A549 (cell line): ENCODE measurements around the gene RAPGEF2. TPM values are rescaled to one million over a fixed set of nuclear protein-coding genes. Genes with fewer than 3 reads are reported as not detected.
A peak's percentile ranks its signal among the peaks of the same experiment; 100 is the strongest.

Experiments used
- ATAC-seq, 2 experiments: fragments of 200-7000 bp in 1 of 2; fragments of >200 bp in 1 of 2; cut with Nextera tagmentation in 1 of 2; cut with Tn5 transposase in 1 of 2; 3 replicates each; pipeline versions ENCODE4 v1.8.0 to v1.9.1; 2018 to 2020; ENCODE audit warnings: mild to moderate bottlenecking in 1 of 2, moderate library complexity in 1 of 2
- CTCF ChIA-PET: fragments of 300-600 bp; sonication (Branson Sonifier 250); formaldehyde crosslinking; extraction: SDS; loops from one replicate; lab custom pipeline; 2021; ENCODE audit warnings: antibody characterized with exemption, inconsistent platforms; lab: Yijun Ruan, JAX
- POLR2A ChIA-PET: fragments of 350-600 bp; formaldehyde crosslinking; extraction: SDS; loops from one replicate; lab custom pipeline; 2021; ENCODE audit warnings: antibody characterized with exemption, inconsistent platforms; lab: Yijun Ruan, JAX
- DNase-seq, 2 experiments: peaks; one replicate each; pipeline versions ENCODE4 v3.0.0 to v3.0.0-alpha.2; 2011 to 2016; ENCODE audit warnings: low read depth in 1 of 2, low spot score in 1 of 2
- FAIRE-seq: peaks from 2 replicates; lab custom pipeline; 2011; peaks lifted over from hg19 to GRCh38; lab: Jason Lieb, UNC
- H3K27ac ChIP-seq, 2 experiments: fragments of >200 bp; sonication (Bioruptor Twin); formaldehyde crosslinking; 3 replicates each; pipeline ENCODE4 v1.5.1; 2016 to 2017
- H3K4me1 ChIP-seq: fragments of >200 bp; sonication (Bioruptor Twin); formaldehyde crosslinking; 3 replicates; pipeline ENCODE4 v1.6.1; 2016
- H3K4me2 ChIP-seq: fragments of >200 bp; sonication (Bioruptor Twin); formaldehyde crosslinking; 3 replicates; pipeline ENCODE4 v1.6.1; 2016
- H3K4me3 ChIP-seq: fragments of >200 bp; sonication (Bioruptor Twin); formaldehyde crosslinking; 3 replicates; pipeline ENCODE4 v1.5.1; 2016
- H3K9me3 ChIP-seq: fragments of >200 bp; sonication (Bioruptor Twin); formaldehyde crosslinking; 3 replicates; pipeline ENCODE4 v1.6.1; 2016
- BHLHE40 ChIP-seq: IDR thresholded peaks from 2 replicates; pipeline ENCODE4 v1.6.1; 2012; ENCODE audit warnings: low read depth, low read length, inconsistent platforms
- CBX2 ChIP-seq: fragments of 200-600 bp; sonication (generic); IDR thresholded peaks from 2 replicates; pipeline ENCODE4 v1.6.1; 2016; ENCODE audit warnings: low read depth, mild to moderate bottlenecking, borderline replicate concordance
- CBX8 ChIP-seq: fragments of 200-600 bp; sonication (generic); IDR thresholded peaks from 2 replicates; pipeline ENCODE4 v1.6.1; 2016
- EHMT2 ChIP-seq: fragments of 200-600 bp; sonication (generic); IDR thresholded peaks from 2 replicates; pipeline ENCODE4 v1.6.1; 2016; ENCODE audit warnings: antibody characterized with exemption, low read depth, mild to moderate bottlenecking, moderate library complexity
- EP300 ChIP-seq, 2 experiments: fragments of >200 bp; sonication (Bioruptor Twin); formaldehyde crosslinking; IDR thresholded peaks; 2 replicates in 1 of 2; 3 replicates in 1 of 2; pipeline ENCODE4 v1.6.1; 2016 to 2017
- FOSL2 ChIP-seq, 2 experiments: fragments of 450-650 bp in 1 of 2; fragments of >200 bp in 1 of 2; sonication (Bioruptor Twin) in 1 of 2; formaldehyde crosslinking; IDR thresholded peaks; 2 replicates each; pipeline versions ENCODE4 v1.5.0 to v1.6.1; 2016 to 2020; ENCODE audit warnings: mild to moderate bottlenecking in 1 of 2, moderate library complexity in 1 of 2
- FOXS1 ChIP-seq: fragments of 250-450 bp; sonication (Bioruptor Pico); IDR thresholded peaks from 2 replicates; pipeline ENCODE4 v1.5.0; 2020; ENCODE audit warnings: mild to moderate bottlenecking, moderate library complexity
- GATA3 ChIP-seq: IDR thresholded peaks from 2 replicates; pipeline ENCODE4 v1.6.1; 2012; ENCODE audit warnings: borderline replicate concordance
- HOXB5 ChIP-seq: fragments of 250-450 bp; sonication (Bioruptor Pico); IDR thresholded peaks from 2 replicates; pipeline ENCODE4 v1.5.0; 2020; ENCODE audit warnings: mild to moderate bottlenecking, moderate library complexity
- JUN ChIP-seq, 2 experiments: fragments of >200 bp; sonication (Bioruptor Twin); formaldehyde crosslinking; IDR thresholded peaks; 2 replicates in 1 of 2; 3 replicates in 1 of 2; pipeline ENCODE4 v1.6.1; 2016 to 2017
- JUNB ChIP-seq: fragments of >200 bp; sonication (Bioruptor Twin); formaldehyde crosslinking; IDR thresholded peaks from 2 replicates; pipeline ENCODE4 v1.6.1; 2016
- MAFK ChIP-seq: fragments of 450-650 bp; IDR thresholded peaks from 2 replicates; pipeline ENCODE4 v1.6.1; 2014; ENCODE audit not compliant: partially characterized antibody
- NR3C1 ChIP-seq: fragments of >200 bp; sonication (Bioruptor Twin); formaldehyde crosslinking; IDR thresholded peaks from 3 replicates; pipeline ENCODE4 v1.6.1; 2017
- POLR2A ChIP-seq: IDR thresholded peaks from 2 replicates; pipeline ENCODE4 v1.6.1; 2012; ENCODE audit warnings: mild to moderate bottlenecking, low read length
- RAD21 ChIP-seq, 2 experiments: fragments of >200 bp in 1 of 2; sonication (Bioruptor Twin) in 1 of 2; formaldehyde crosslinking in 1 of 2; IDR thresholded peaks in 1 of 2; conservative IDR thresholded peaks in 1 of 2; 2 replicates in 1 of 2; 3 replicates in 1 of 2; pipeline ENCODE4 v1.6.1; 2012 to 2018; ENCODE audit warnings: inconsistent platforms in 1 of 2
- RNF2 ChIP-seq: fragments of 200-600 bp; sonication (generic); IDR thresholded peaks from 2 replicates; pipeline ENCODE4 v1.6.1; 2016; ENCODE audit warnings: low read depth, mild to moderate bottlenecking, antibody characterized with exemption, moderate library complexity, borderline replicate concordance
- SMC3 ChIP-seq: fragments of >200 bp; sonication (Bioruptor Twin); formaldehyde crosslinking; IDR thresholded peaks from 3 replicates; pipeline ENCODE4 v1.6.1; 2018; ENCODE audit warnings: inconsistent platforms
- TFCP2L1 ChIP-seq: fragments of 250-450 bp; sonication (Bioruptor Pico); IDR thresholded peaks from 2 replicates; pipeline ENCODE4 v1.5.0; 2021; ENCODE audit warnings: mild to moderate bottlenecking
- ZC3H11A ChIP-seq: fragments of 450-650 bp; IDR thresholded peaks from 2 replicates; pipeline ENCODE4 v1.6.1; 2014; ENCODE audit warnings: antibody characterized with exemption, mild to moderate bottlenecking
- ZSCAN20 ChIP-seq: fragments of 250-450 bp; sonication (Bioruptor Pico); IDR thresholded peaks from 2 replicates; pipeline ENCODE4 v1.8.0; 2022; ENCODE audit warnings: mild to moderate bottlenecking, moderate library complexity
- WGBS: methylation state at CpG from one replicate; pipeline ENCODE4 v1.1.6; 2017; ENCODE audit errors: missing lambda C conversion rate; 5-methylcytosine and 5-hydroxymethylcytosine counted together
- polyA plus RNA-seq, 4 experiments: library from polyadenylated mRNA; depleted of rRNA in 3 of 4; stranded (reverse); fragments of >200 nt; fragmentation: RNase III in 1 of 4; extraction: RNeasy Plus Mini Kit Qiagen cat#74134 plus additional on column Dnase treatment in 1 of 4; gene quantifications; 2 replicates in 3 of 4; 3 replicates in 1 of 4; pipeline ENCODE4 v1.2.3, GENCODE V29; 2011 to 2017
- TF ChIP-seq, protein P1 (sequence below): fragments of >200 bp; sonication (Bioruptor Twin); formaldehyde crosslinking; IDR thresholded peaks from 3 replicates; pipeline ENCODE4 v1.6.1; 2016
- TF ChIP-seq, protein P2 (sequence below): fragments of 150-350 bp; IDR thresholded peaks from 2 replicates; pipeline ENCODE4 v1.6.1; 2014; ENCODE audit warnings: low read depth, mild to moderate bottlenecking, low read length
- TF ChIP-seq, protein P3 (sequence below): IDR thresholded peaks from 2 replicates; pipeline ENCODE4 v1.6.1; 2012
- TF ChIP-seq, protein P4 (sequence below): fragments of 250-450 bp; sonication (Bioruptor Pico); IDR thresholded peaks from 2 replicates; pipeline ENCODE4 v1.5.0; 2020; ENCODE audit warnings: low read depth, mild to moderate bottlenecking, moderate library complexity
- TF ChIP-seq, protein P5 (sequence below): fragments of 200-600 bp; sonication (generic); IDR thresholded peaks from 2 replicates; pipeline ENCODE4 v1.6.1; 2016; ENCODE audit warnings: antibody characterized with exemption, mild to moderate bottlenecking, moderate library complexity
- TF ChIP-seq, protein P6 (sequence below): IDR thresholded peaks from 2 replicates; pipeline ENCODE4 v1.6.1; 2012

RAPGEF2 gene
- polyA plus RNA-seq, 2 of the 4 experiments (the other 2 are of a cell fraction), result 10.7 to 31.8 TPM

DNA sequence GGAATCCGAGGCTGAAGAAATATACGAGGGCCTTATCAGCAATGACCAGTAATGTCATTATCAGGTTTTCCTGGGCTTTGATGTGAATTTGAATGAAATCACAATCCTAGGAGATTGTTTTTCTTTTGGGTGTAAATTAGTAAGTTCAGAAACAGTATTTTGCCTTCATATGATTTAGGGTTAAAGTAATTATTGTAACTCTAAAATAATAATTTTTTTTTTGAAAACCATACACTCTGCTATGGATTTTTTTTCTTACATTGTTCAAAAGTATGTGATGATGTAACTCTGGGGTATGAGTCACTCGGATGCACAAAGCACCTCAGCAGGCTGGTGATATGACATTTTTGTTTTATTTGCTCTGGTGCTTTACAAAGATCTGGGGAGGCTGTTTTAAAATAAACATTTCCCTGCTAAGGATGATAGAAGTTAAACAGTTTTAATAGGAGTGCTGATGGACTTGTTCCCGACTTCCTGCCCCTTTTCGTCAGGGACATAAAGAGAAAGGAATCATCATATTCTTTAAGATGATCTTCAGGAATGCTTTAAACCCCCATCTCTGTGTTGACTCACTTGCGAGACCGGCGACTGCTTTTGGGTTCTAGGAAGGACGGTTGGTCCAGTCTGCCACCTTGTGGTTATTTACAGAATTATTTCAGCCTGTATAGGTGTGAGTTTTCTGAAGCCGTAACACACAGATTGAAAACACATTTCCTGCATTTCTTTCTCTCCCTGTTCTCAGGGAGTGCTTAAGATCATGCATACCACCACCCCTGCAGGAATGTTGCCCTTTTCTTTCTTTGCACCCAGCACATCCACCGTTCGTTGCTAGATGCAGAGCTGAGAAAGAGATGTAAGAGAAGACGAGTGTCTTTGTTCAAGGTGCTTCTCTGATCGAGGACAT, 72.5 kb downstream of the RAPGEF2 start (continued):
- peak; percentile 89 to 90 for TF ChIP-seq RAD21 (conservative IDR thresholded peaks at IDR 0.05 in 1 of 2, IDR thresholded peaks at IDR 0.05 in 1 of 2)
- no peak for TF ChIP-seq EHMT2
- TF ChIP-seq TFCP2L1 (CRISPR knock-in tag), result no peak
- no peak for TF ChIP-seq POLR2A
- TF ChIP-seq FOSL2 (IDR thresholded peaks at IDR 0.05), result peak; percentile 56
- peak; percentile 91 for TF ChIP-seq FOSL2 (CRISPR knock-in tag; IDR thresholded peaks at IDR 0.05)
- TF ChIP-seq ZC3H11A, result no peak
- TF ChIP-seq ZSCAN20, result no peak
- TF ChIP-seq, protein P1, sequence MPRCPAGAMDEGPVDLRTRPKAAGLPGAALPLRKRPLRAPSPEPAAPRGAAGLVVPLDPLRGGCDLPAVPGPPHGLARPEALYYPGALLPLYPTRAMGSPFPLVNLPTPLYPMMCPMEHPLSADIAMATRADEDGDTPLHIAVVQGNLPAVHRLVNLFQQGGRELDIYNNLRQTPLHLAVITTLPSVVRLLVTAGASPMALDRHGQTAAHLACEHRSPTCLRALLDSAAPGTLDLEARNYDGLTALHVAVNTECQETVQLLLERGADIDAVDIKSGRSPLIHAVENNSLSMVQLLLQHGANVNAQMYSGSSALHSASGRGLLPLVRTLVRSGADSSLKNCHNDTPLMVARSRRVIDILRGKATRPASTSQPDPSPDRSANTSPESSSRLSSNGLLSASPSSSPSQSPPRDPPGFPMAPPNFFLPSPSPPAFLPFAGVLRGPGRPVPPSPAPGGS, result no peak
- TF ChIP-seq, protein P2, sequence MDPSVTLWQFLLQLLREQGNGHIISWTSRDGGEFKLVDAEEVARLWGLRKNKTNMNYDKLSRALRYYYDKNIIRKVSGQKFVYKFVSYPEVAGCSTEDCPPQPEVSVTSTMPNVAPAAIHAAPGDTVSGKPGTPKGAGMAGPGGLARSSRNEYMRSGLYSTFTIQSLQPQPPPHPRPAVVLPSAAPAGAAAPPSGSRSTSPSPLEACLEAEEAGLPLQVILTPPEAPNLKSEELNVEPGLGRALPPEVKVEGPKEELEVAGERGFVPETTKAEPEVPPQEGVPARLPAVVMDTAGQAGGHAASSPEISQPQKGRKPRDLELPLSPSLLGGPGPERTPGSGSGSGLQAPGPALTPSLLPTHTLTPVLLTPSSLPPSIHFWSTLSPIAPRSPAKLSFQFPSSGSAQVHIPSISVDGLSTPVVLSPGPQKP, result no peak
- no peak for TF ChIP-seq BHLHE40
- no peak for TF ChIP-seq CBX8
- no peak for TF ChIP-seq NR3C1
- TF ChIP-seq, protein P3, sequence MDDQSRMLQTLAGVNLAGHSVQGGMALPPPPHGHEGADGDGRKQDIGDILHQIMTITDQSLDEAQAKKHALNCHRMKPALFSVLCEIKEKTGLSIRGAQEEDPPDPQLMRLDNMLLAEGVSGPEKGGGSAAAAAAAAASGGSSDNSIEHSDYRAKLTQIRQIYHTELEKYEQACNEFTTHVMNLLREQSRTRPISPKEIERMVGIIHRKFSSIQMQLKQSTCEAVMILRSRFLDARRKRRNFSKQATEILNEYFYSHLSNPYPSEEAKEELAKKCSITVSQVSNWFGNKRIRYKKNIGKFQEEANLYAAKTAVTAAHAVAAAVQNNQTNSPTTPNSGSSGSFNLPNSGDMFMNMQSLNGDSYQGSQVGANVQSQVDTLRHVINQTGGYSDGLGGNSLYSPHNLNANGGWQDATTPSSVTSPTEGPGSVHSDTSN, result no peak
- peak; percentile 67; the same call in 1 of the 2 replicates for TF ChIP-seq GATA3
- peak in 1 of 2 experiments; percentile 37; a peak in 1 of 5 replicates for TF ChIP-seq EP300 (IDR thresholded peaks at IDR 0.05)
- TF ChIP-seq HOXB5 (CRISPR knock-in tag), result no peak
- TF ChIP-seq JUNB, result peak; percentile 71
- TF ChIP-seq, protein P4, sequence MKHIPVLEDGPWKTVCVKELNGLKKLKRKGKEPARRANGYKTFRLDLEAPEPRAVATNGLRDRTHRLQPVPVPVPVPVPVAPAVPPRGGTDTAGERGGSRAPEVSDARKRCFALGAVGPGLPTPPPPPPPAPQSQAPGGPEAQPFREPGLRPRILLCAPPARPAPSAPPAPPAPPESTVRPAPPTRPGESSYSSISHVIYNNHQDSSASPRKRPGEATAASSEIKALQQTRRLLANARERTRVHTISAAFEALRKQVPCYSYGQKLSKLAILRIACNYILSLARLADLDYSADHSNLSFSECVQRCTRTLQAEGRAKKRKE (CRISPR knock-in tag), result no peak

DNA sequence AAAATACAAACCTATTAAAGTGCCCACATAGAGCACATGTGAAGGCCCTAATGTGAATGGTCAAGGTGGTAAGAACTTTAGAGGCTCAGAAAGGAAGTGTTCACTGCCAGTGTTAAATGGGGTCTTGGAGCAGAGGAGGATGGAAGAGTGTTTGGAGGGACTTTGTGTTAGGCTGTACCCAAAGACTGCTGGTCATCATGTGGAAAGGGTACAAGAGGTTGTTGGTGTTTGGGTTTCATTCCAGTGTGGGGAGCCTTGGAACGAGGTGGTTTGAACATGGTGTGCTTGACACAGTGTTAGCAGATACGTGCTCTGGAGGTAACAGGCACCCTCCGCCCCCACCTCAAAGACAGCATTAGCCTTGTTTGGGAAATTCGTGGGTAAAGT, 73.1 kb downstream of the RAPGEF2 start:
- DNase-seq, result no peak
- H3K9me3 ChIP-seq, result no peaks in the 10 kb centered on the region
- peak overlapping the region; percentile 68 to 88 for H3K27ac ChIP-seq
- ChIA-PET CTCF (interaction anchor here (0.6 to 1.0 kb wide), 6 partner anchors 27 to 451 kb away, joined by 3 to 4 read pairs (median 4); no protein-coding TSS in a partner anchor), POLR2A (no interaction called here)
- WGBS, result 58% methylated on average over 4 of the region's 4 CpGs
- peak overlapping the region; percentile 21; the same call in 1 of the 3 replicates for H3K4me3 ChIP-seq
- no peak for FAIRE-seq
- peaks cover 59% of the 10 kb centered on the region for H3K4me1 ChIP-seq
- peak; percentile 36 to 53; a peak in 4 of 6 replicates for ATAC-seq
- peak overlapping the region; percentile 80 for H3K4me2 ChIP-seq
- TF ChIP-seq, protein P5, sequence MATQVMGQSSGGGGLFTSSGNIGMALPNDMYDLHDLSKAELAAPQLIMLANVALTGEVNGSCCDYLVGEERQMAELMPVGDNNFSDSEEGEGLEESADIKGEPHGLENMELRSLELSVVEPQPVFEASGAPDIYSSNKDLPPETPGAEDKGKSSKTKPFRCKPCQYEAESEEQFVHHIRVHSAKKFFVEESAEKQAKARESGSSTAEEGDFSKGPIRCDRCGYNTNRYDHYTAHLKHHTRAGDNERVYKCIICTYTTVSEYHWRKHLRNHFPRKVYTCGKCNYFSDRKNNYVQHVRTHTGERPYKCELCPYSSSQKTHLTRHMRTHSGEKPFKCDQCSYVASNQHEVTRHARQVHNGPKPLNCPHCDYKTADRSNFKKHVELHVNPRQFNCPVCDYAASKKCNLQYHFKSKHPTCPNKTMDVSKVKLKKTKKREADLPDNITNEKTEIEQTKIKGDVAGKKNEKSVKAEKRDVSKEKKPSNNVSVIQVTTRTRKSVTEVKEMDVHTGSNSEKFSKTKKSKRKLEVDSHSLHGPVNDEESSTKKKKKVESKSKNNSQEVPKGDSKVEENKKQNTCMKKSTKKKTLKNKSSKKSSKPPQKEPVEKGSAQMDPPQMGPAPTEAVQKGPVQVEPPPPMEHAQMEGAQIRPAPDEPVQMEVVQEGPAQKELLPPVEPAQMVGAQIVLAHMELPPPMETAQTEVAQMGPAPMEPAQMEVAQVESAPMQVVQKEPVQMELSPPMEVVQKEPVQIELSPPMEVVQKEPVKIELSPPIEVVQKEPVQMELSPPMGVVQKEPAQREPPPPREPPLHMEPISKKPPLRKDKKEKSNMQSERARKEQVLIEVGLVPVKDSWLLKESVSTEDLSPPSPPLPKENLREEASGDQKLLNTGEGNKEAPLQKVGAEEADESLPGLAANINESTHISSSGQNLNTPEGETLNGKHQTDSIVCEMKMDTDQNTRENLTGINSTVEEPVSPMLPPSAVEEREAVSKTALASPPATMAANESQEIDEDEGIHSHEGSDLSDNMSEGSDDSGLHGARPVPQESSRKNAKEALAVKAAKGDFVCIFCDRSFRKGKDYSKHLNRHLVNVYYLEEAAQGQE, result no peak
- no peak for TF ChIP-seq SMC3
- TF ChIP-seq, protein P1, result no peak
- TF ChIP-seq CBX2, result no peak
- no peak for TF ChIP-seq JUN (IDR thresholded peaks at IDR 0.05)
- no peak for TF ChIP-seq RNF2
- TF ChIP-seq, protein P6, sequence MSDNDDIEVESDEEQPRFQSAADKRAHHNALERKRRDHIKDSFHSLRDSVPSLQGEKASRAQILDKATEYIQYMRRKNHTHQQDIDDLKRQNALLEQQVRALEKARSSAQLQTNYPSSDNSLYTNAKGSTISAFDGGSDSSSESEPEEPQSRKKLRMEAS, result no peak
- no peak for TF ChIP-seq ZSCAN20
- no peak for TF ChIP-seq FOXS1 (CRISPR knock-in tag)
- no peak for TF ChIP-seq MAFK
